ENCODE data around the gene GANAB. TPM values are rescaled to one million over a fixed set of nuclear protein-coding genes. Genes with fewer than 3 reads are reported as not detected.
"Not testable (repeated sequence)": the region's sequence is repeated elsewhere in the genome, so short reads cannot be mapped to it uniquely, and the experiment has no call there.

Gene GANAB
- 62.8 TPM for total RNA-seq

DNA sequence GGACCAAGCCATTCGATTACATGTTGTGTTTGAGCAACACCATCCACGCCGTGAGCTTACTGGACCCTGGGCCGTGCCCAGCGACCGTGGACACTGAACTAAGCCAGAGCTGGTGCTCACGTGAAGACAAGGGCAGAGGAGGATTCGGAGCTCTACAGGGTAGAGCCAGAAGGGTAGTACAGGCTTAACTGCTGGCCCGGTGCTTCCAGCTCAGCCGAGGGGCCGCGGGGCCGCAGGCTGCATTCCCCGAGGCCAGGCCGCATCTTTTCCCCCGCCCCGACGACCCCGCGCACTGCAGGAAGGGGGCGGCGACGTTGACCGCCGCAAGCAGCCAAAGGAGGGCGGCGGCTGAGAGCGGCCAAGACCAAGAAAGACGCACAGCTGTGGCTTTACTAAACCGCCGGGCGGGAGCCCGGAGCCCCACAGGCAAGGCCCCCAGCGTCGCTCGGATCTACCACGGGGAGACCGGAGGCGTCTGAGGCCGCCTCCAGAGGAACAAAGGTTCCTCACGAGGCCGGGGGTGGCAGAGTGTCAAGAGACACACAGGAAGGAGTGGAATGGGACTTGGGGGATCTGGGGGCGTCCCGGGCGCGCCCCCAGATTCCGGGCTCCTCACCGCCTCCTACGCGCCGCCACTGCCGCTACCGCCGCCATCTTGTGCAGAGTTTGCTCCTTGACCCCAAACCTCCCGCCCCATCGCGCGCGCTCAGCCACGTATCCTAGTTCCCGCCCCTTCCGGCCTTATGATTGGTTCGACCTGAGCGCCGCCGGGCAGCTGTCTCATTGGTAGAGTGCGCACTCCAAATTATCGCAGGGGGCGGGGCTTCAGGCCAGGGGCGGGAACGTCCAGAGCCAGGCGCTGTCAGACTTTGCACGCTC, at the start of gene GANAB:
GANAB (minus strand) TSS at position 668 of the 879 bp plus-strand sequence; CDS start at position 654, 14 bp downstream.
- peak; percentile 55 for FAIRE-seq
- peak; percentile 99 to 100 for DNase-seq (ENCODE audit: low spot score in 2 of 2)

GRCh38 chr11:62694455-62695167, 48.2 kb upstream of the GANAB start:
- FAIRE-seq (no peak), DNase-seq (ENCODE audit: low spot score in 2 of 2) (peak; percentile 59 to 75)

- not testable (repeated sequence) for FAIRE-seq; DNase-seq (ENCODE audit: low spot score in 2 of 2)
Observed at GRCh38 chr11:62693624-62694023, 47.2 kb upstream of the GANAB start.

DNA sequence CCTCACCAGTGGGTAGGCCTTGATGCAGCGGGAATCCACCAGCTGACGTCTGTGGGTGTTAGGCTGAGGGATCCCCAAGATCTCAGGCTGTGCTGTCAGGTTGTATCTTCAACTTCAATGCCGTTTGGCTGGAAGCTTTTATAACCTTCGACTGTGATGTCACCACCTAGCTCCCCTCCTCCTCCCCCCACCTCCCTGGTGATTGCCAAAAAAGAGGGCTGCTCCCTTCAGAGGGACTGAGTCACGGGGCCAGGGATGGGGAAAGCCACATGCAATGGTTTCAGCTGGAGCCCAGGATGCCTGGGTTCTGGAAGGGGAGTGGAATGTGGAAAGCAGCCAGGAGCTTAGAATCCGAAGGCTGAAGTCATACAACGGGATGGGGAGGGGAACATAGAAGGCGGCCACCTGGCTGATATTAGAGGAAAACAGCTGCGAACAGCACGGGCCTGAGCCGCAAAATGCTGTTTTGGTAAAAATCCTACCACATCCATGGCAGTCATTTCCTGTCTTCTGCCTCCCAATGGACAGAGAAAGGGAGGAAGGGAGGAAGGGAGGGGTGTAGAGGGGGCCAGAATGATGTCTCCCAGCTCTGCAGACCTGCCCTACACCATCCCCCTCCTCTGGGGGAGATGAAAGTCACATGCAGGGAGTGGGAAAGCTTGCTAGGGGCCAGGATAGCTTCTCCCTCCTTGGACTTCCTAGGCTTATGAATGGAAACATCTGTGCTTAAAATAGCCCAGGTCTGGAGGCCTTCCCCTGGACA, 43.2 kb upstream of the GANAB start, which contains the start of gene LRRN4CL:
LRRN4CL (minus strand) TSS at position 110 of the 763 bp plus-strand sequence. CDS start 1,022 bp downstream, outside the sequence.
- FAIRE-seq (no peak), DNase-seq (ENCODE audit: low spot score in 2 of 2) (peak; percentile 14 to 70)

- no peak for DNase-seq (ENCODE audit: low spot score in 2 of 2)
- no peak for FAIRE-seq
Observed at GRCh38 chr11:62688491-62688890, 42.1 kb upstream of the GANAB start.

GRCh38 chr11:62687508-62688396, 41.3 kb upstream of the GANAB start:
- DNase-seq (ENCODE audit: low spot score in 2 of 2) = no peak
- FAIRE-seq = no peak

DNA sequence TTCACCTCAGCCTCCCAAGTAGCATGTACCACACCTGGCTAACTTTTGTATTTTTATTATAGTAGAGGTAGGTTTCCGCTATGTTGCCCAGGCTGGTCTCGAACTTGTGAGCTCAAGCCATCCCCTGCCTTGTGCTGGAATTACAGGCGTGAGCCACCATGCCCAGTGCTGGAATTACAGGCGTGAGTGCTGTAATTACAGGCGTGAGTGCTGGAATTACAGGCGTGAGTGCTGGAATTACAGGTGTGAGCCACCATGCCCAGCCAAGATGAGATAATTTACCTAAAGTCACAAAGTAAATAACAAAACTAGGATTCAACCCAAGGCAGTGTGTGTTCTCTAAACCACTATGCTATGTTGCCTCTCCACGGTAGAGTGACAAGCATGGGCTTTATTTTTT, 36.1 kb upstream of the GANAB start:
- DNase-seq (ENCODE audit: low spot score in 2 of 2) (no peak), FAIRE-seq (no peak)

DNA sequence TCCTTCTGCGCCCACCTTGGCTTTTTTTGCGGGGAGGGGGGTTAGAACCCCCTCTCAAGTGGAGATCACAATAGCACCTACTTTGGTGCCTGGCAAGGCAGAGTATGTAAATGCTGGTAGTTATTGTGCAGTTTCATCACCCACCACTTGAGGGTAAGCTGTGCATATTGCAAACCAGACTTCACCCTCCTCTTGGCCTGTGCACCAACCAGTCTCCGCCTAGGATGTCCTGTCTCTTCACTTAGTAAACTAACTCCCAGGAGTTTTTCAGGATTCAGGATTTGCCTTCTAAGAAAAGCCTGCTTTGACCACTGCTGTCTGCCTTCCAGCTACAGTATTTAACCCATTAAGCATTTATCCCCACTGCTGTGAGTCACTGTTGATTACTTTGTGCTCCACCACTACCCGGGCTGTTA, 34.4 kb upstream of the GANAB start:
- FAIRE-seq (no peak), DNase-seq (ENCODE audit: low spot score in 2 of 2) (peak in 1 of 2 donors; percentile 37)

- peak; percentile 88 to 91 for DNase-seq (ENCODE audit: low spot score in 2 of 2)
- no peak for FAIRE-seq
Observed at GRCh38 chr11:62678770-62679696, 32.6 kb upstream of the GANAB start, which contains the start of gene UBXN1. TSS of gene UBXN1 (minus strand) at chr11:62679073. CDS start at chr11:62678923, 150 bp downstream.

DNA sequence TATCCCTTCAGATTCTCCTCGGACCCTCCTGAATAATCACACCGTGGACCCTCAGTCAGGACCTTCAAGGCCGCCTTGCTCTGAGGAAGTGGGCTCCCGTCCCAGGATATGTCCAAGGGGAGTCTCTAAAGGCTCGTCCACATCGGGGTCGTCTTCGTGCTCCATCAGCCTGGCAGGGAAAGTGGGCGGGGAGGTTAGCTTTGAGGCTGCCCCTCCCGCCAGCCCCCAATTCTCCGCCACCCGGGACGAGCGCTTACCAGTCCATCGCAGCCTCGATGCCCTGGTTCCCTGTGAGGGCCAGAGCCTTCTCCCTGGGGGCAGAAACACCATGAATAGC, 32.0 kb upstream of the GANAB start:
- FAIRE-seq (no peak), DNase-seq (ENCODE audit: low spot score in 2 of 2) (no peak)

GRCh38 chr11:62677714-62678113, 31.3 kb upstream of the GANAB start:
- FAIRE-seq = no peak

GRCh38 chr11:62677156-62677555, 30.7 kb upstream of the GANAB start:
- FAIRE-seq (no peak), DNase-seq (ENCODE audit: low spot score in 2 of 2) (no peak)

More at GRCh38 chr11:62677714-62678113, 31.3 kb upstream of the GANAB start:
- no peak for DNase-seq (ENCODE audit: low spot score in 2 of 2)

- no peak for DNase-seq (ENCODE audit: low spot score in 2 of 2)
- no peak for FAIRE-seq
Observed at GRCh38 chr11:62676698-62677097, 30.3 kb upstream of the GANAB start.

DNA sequence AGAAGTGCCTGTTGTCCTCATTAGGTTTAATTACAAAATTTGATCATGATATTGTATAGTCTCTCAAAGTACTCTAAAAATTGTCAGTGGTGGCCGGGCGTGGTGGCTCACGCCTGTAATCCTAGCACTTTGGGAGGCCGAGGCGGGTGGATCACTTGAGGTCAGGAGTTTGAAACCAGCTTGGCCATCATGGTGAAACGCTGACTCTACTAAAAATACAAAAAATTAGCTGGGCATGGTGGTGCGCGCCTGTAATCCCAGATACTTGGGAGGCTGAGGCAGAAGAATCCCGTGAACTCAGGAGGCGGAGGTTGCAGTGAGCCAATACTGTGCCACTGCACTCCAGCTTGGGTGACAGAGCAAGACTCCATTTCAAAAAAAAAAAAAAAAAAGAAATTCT, 29.0 kb upstream of the GANAB start:
- not testable (repeated sequence) for FAIRE-seq; DNase-seq (ENCODE audit: low spot score in 2 of 2)

- FAIRE-seq (no peak), DNase-seq (ENCODE audit: low spot score in 2 of 2) (no peak)
Observed at GRCh38 chr11:62673196-62673525, 26.7 kb upstream of the GANAB start.

- DNase-seq (ENCODE audit: low spot score in 2 of 2) = peak; percentile 73 to 77
- no peak for FAIRE-seq
Observed at GRCh38 chr11:62671608-62672389, 25.4 kb upstream of the GANAB start, which contains the start of the genes LBHD1 and UQCC3. TSS of gene LBHD1 (minus strand) at chr11:62672267. CDS start at chr11:62670031, 2,236 bp downstream. TSS of gene UQCC3 (plus strand) at chr11:62671673. CDS start at chr11:62671746, 73 bp downstream.

GRCh38 chr11:62671236-62671607, 24.8 kb upstream of the GANAB start:
- FAIRE-seq (no peak), DNase-seq (ENCODE audit: low spot score in 2 of 2) (no peak)
